HCT116 (cell line): ENCODE measurements around the gene DTX3L. TPM values are rescaled to one million over a fixed set of nuclear protein-coding genes. Genes with fewer than 3 reads are reported as not detected.
A peak's percentile ranks its signal among the peaks of the same experiment; 100 is the strongest.

Source experiments
- ATAC-seq: fragments of 200-7000 bp; cut with Tn5 transposase; 2 replicates; pipeline ENCODE4 v1.9.1; 2020; ENCODE audit warnings: mild to moderate bottlenecking, moderate library complexity
- BruUV-seq: library from RNA; stranded (reverse); fragments of 400-500 nt; replicated peaks from 2 replicates; lab custom pipeline; 2021; lab: Mats Ljungman, UMichigan
- CTCF ChIA-PET: fragments of 300-600 bp; sonication (Branson Sonifier 250); formaldehyde crosslinking; loops from one replicate; lab custom pipeline; 2021; ENCODE audit warnings: antibody characterized with exemption; lab: Charles Lee
- POLR2A ChIA-PET: fragments of 300-600, 350-600 bp; sonication (Branson Sonifier 250); formaldehyde crosslinking; loops from one replicate; lab custom pipeline; 2021; ENCODE audit warnings: antibody characterized with exemption; lab: Charles Lee
- RAD21 ChIA-PET, 2 experiments: fragments of 300-600 bp; sonication (Branson Sonifier 250); formaldehyde crosslinking; loops; one replicate each; lab custom pipeline; 2023; ENCODE audit warnings: low total read pairs in 2 of 2; ENCODE audit not compliant: uncharacterized antibody in 2 of 2, unreplicated experiment in 2 of 2, low non-redundant PET in 1 of 2; lab: Charles Lee
- DNase-seq: peaks from one replicate; pipeline ENCODE4 v3.0.0-alpha.2; 2010; ENCODE audit warnings: low read depth, low spot score
- H2AFZ ChIP-seq: fragments of 200-600 bp; shearing (Covaris generic), sonication (generic); 2 replicates; pipeline ENCODE4 v1.6.1; 2017; ENCODE audit warnings: low read depth, mixed run types, mixed read lengths, antibody characterized with exemption, low read length; ENCODE audit not compliant: poor library complexity, severe bottlenecking
- H3K27ac ChIP-seq: 2 replicates; pipeline ENCODE4 v1.5.1; 2012; ENCODE audit warnings: low read depth, low read length
- H3K27me3 ChIP-seq: fragments of 200-600 bp; sonication (generic); 2 replicates; pipeline ENCODE4 v1.6.1; 2016; ENCODE audit warnings: mixed run types, low read length, mixed read lengths; ENCODE audit not compliant: insufficient read depth
- H3K36me3 ChIP-seq, 2 experiments: fragments of 200-500 bp in 1 of 2; fragments of 200-600 bp in 1 of 2; sonication (Bioruptor generic) in 1 of 2; sonication (generic) in 1 of 2; 2 replicates each; pipeline versions ENCODE4 v1.5.1 to v1.6.1; 2014 to 2016; ENCODE audit warnings: low read length in 2 of 2, inconsistent platforms in 1 of 2, mixed read lengths in 1 of 2, mixed run types in 1 of 2; ENCODE audit not compliant: insufficient read depth in 2 of 2, control insufficient read depth in 1 of 2
- H3K4me1 ChIP-seq, 2 experiments: fragments of 200-600 bp in 1 of 2; sonication (generic) in 1 of 2; 2 replicates each; pipeline versions ENCODE4 v1.5.1 to v1.6.1; 2012 to 2017; ENCODE audit warnings: low read length in 2 of 2, inconsistent platforms in 1 of 2, mild to moderate bottlenecking in 1 of 2, mixed read lengths in 1 of 2, mixed run types in 1 of 2, moderate library complexity in 1 of 2; ENCODE audit not compliant: insufficient read depth in 2 of 2, control insufficient read depth in 1 of 2
- H3K4me2 ChIP-seq: fragments of 200-600 bp; sonication (generic); 2 replicates; pipeline ENCODE4 v1.6.1; 2017; ENCODE audit warnings: mixed run types, low read length, mixed read lengths
- H3K4me3 ChIP-seq, 2 experiments: fragments of 200-600 bp in 1 of 2; sonication (generic) in 1 of 2; replicated peaks in 1 of 2; 2 replicates each; pipeline ENCODE4 v1.5.1; 2011 to 2016; ENCODE audit warnings: low read length in 2 of 2, control low read depth in 1 of 2, low read depth in 1 of 2, mild to moderate bottlenecking in 1 of 2, mixed read lengths in 1 of 2, mixed run types in 1 of 2
- H3K79me2 ChIP-seq: fragments of 200-600 bp; sonication (generic); 2 replicates; pipeline ENCODE4 v1.6.1; 2017; ENCODE audit warnings: mild to moderate bottlenecking, mixed run types, low read length, moderate library complexity, mixed read lengths; ENCODE audit not compliant: insufficient read depth
- H3K9ac ChIP-seq: fragments of 200-600 bp; sonication (generic); 2 replicates; pipeline ENCODE4 v1.6.1; 2016; ENCODE audit warnings: low read length, mixed read lengths
- H3K9me2 ChIP-seq: fragments of 200-600 bp; sonication (generic), shearing (Covaris generic); 2 replicates; pipeline ENCODE4 v1.6.1; 2017; ENCODE audit warnings: mixed run types, mild to moderate bottlenecking, moderate library complexity; ENCODE audit not compliant: insufficient read depth
- H3K9me3 ChIP-seq, 2 experiments: fragments of 200-500 bp in 1 of 2; fragments of 200-600 bp in 1 of 2; sonication (Bioruptor generic) in 1 of 2; sonication (generic) in 1 of 2; 2 replicates each; pipeline ENCODE4 v1.6.1; 2014 to 2017; ENCODE audit warnings: low read length in 2 of 2, mixed read lengths in 2 of 2, inconsistent platforms in 1 of 2, low read depth in 1 of 2, mild to moderate bottlenecking in 1 of 2, mixed run types in 1 of 2, moderate library complexity in 1 of 2; ENCODE audit not compliant: control insufficient read depth in 1 of 2, insufficient read depth in 1 of 2
- H4K20me1 ChIP-seq: fragments of 200-600 bp; sonication (generic), shearing (Covaris generic); 2 replicates; pipeline ENCODE4 v1.6.1; 2017; ENCODE audit warnings: mixed run types, mild to moderate bottlenecking, moderate library complexity; ENCODE audit not compliant: insufficient read depth
- CBX3 ChIP-seq: IDR thresholded peaks from 2 replicates; pipeline ENCODE4 v1.6.1; 2012; ENCODE audit warnings: low read depth
- EGR1 ChIP-seq: IDR thresholded peaks from 2 replicates; pipeline ENCODE4 v1.6.1; 2012; ENCODE audit warnings: low read depth
- ELF1 ChIP-seq: IDR thresholded peaks from 2 replicates; pipeline ENCODE4 v1.6.1; 2012; ENCODE audit warnings: low read depth, borderline replicate concordance
- FOSL1 ChIP-seq: IDR thresholded peaks from 2 replicates; pipeline ENCODE4 v1.6.1; 2012; ENCODE audit warnings: low read depth
- POLR2A ChIP-seq: IDR thresholded peaks from 2 replicates; pipeline ENCODE4 v1.7.0; 2011; ENCODE audit warnings: borderline replicate concordance; ENCODE audit not compliant: insufficient read depth, insufficient read length; ENCODE audit errors: extremely low read depth
- POLR2AphosphoS5 ChIP-seq: IDR thresholded peaks from 2 replicates; pipeline ENCODE4 v1.6.1; 2011; ENCODE audit warnings: mild to moderate bottlenecking, low read depth, low read length, moderate library complexity
- SIN3A ChIP-seq: IDR thresholded peaks from 2 replicates; pipeline ENCODE4 v1.6.1; 2012; ENCODE audit warnings: low read depth
- ZFX ChIP-seq: fragments of 450-650 bp; IDR thresholded peaks from 2 replicates; pipeline ENCODE4 v1.6.1; 2017
- intact Hi-C: fragments of 100-400 bp; cut with micrococcal nuclease; formaldehyde crosslinking; loops from 2 replicates; pipeline ENCODE4 v1.10.0; 2022
- total RNA-seq: library from RNA; stranded (reverse); gene quantifications from one replicate; pipeline ENCODE4 v1.2.1, GENCODE V29; 2021; ENCODE audit not compliant: unreplicated experiment
- TF ChIP-seq, protein P1 (sequence below): IDR thresholded peaks from 2 replicates; pipeline ENCODE4 v1.6.1; 2012
- TF ChIP-seq, protein P2 (sequence below): IDR thresholded peaks from 2 replicates; pipeline ENCODE4 v1.6.1; 2012
- TF ChIP-seq, protein P3 (sequence below), 3 experiments: fragments of 200-600 bp in 1 of 3; sonication (generic) in 1 of 3; IDR thresholded peaks in 2 of 3; conservative IDR thresholded peaks in 1 of 3; 2 replicates each; pipeline ENCODE4 v1.5.1; 2012 to 2017; ENCODE audit warnings: low read depth in 2 of 3, low read length in 2 of 3, antibody characterized with exemption in 1 of 3, borderline replicate concordance in 1 of 3, control low read depth in 1 of 3, mild to moderate bottlenecking in 1 of 3, mixed read lengths in 1 of 3, mixed run types in 1 of 3, moderate library complexity in 1 of 3; ENCODE audit not compliant: insufficient read depth in 1 of 3

Gene DTX3L
- total RNA-seq, 1 experiment from 2014 or later = 13.1 TPM

DNA sequence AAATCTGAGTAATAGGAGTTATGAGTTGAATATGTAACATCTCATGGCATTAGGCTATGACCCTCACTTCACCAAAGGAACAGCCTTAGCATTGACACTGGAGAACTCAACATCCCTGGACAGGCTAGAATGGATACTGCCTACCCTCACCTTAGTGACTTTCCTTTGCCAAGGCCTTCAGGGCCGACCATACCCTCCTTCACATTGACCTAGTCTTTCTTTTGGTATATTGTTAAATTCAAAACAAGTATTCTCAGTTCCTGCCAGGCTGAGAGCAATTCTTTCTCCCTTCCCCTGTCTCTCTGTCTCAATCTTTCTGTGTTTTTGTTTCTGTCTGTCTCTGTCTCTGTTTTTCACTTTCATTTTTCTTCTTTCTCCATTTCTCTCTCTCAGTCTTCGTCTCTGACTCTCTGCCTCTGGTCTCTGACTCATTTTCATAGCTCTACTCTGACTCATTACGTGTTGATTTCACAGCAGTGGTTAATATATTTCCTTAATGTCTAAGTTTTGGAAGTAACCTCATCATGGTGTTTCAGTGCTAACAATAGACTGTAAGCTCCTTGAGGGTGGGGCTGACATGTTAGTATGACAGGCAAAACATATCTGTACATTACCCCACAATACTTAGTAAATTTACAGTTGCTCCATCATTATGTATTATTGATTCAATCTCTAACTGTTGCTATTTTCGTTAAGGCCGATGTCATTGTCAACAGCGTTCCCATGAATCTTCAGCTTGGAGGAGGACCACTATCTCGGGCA, 45.8 kb downstream of the DTX3L start (continued):
- TF ChIP-seq FOSL1 (peak; percentile 96), CBX3 (peak; percentile 82), ELF1 (no peak), ZFX (no peak), POLR2AphosphoS5 (no peak), SIN3A (no peak)
- TF ChIP-seq, protein P1, sequence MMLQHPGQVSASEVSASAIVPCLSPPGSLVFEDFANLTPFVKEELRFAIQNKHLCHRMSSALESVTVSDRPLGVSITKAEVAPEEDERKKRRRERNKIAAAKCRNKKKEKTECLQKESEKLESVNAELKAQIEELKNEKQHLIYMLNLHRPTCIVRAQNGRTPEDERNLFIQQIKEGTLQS = 0 out of 2 replicates have a peak, but pooled peaks have one; percentile 42
- TF ChIP-seq, protein P2, sequence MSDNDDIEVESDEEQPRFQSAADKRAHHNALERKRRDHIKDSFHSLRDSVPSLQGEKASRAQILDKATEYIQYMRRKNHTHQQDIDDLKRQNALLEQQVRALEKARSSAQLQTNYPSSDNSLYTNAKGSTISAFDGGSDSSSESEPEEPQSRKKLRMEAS = no peak

DNA sequence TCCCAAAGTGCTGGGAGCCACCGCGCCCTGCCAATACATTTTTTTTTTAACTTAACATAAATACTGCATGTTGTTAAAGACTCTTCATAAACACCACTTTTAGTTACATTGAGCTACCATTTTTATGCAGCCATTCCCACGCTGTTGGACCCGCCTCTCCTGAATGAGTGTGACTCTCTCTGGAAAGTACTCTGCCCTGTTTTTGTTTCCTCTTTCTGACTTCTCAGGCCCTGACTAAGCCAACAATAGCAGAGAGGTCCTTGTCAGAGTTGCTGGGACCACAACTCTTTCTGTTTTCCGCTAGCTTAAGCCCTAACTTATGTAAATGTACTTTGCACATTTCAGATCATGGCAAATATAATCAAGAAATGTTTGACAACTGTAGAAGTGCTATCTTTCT, 48.6 kb downstream of the DTX3L start:
- ATAC-seq (no peak), DNase-seq (no peak)
- Histone ChIP-seq H3K27ac (no peak overlapping the region), H3K4me1 (peaks cover 3 to 19% of the 10 kb centered on the region in 2 experiments; a peak in 3 of 4 replicates), H3K9me3 (no peaks in the 10 kb centered on the region), H3K9ac (no peak overlapping the region), H3K27me3 (no peaks in the 10 kb centered on the region), H3K36me3 (no peaks in the 10 kb centered on the region), H3K4me3 (no peak overlapping the region), H2AFZ (no peak overlapping the region), H3K79me2 (no peaks in the 10 kb centered on the region), H3K9me2 (no peaks in the 10 kb centered on the region), H4K20me1 (no peaks in the 10 kb centered on the region), H3K4me2 (no peak overlapping the region)
- ChIA-PET POLR2A (no interaction called here), RAD21 (no interaction called here), CTCF (no interaction called here)
- intact Hi-C loops = no loop called here
- no TSS peak for BruUV-seq
- TF ChIP-seq, protein P2 = no peak
- no peak for TF ChIP-seq FOSL1
- TF ChIP-seq EGR1 = no peak
- TF ChIP-seq POLR2A = no peak
- TF ChIP-seq, protein P3, sequence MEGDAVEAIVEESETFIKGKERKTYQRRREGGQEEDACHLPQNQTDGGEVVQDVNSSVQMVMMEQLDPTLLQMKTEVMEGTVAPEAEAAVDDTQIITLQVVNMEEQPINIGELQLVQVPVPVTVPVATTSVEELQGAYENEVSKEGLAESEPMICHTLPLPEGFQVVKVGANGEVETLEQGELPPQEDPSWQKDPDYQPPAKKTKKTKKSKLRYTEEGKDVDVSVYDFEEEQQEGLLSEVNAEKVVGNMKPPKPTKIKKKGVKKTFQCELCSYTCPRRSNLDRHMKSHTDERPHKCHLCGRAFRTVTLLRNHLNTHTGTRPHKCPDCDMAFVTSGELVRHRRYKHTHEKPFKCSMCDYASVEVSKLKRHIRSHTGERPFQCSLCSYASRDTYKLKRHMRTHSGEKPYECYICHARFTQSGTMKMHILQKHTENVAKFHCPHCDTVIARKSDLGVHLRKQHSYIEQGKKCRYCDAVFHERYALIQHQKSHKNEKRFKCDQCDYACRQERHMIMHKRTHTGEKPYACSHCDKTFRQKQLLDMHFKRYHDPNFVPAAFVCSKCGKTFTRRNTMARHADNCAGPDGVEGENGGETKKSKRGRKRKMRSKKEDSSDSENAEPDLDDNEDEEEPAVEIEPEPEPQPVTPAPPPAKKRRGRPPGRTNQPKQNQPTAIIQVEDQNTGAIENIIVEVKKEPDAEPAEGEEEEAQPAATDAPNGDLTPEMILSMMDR (IDR thresholded peaks at IDR 0.05 in 2 of 3, conservative IDR thresholded peaks at IDR 0.05 in 1 of 3; ENCODE audit: borderline replicate concordance in 1 of 3, insufficient read depth in 1 of 3, low read depth in 2 of 3, low read length in 2 of 3) = no peak
- no peak for TF ChIP-seq ZFX
